Keratinocyte (primary cell): Measurements from ENCODE around the gene KLHL21. TPM values are rescaled to one million over a fixed set of nuclear protein-coding genes. Genes with fewer than 3 reads are reported as not detected.
A peak's percentile ranks its signal among the peaks of the same experiment; 100 is the strongest.

Experiments
- DNase-seq: peaks from one replicate; pipeline ENCODE4 v3.0.0-alpha.2; 2011; ENCODE audit warnings: low read depth, missing footprints, low spot score
- FAIRE-seq: peaks from 2 replicates; lab custom pipeline; 2011; peaks lifted over from hg19 to GRCh38; lab: Jason Lieb, UNC
- H2AFZ ChIP-seq: 2 replicates; pipeline ENCODE4 v1.6.0; 2012; ENCODE audit warnings: low read length, control low read depth, inconsistent platforms; ENCODE audit not compliant: control insufficient read depth
- H3K27ac ChIP-seq: 2 replicates; pipeline ENCODE4 v1.5.1; 2011; ENCODE audit warnings: low read length; ENCODE audit not compliant: control insufficient read depth, insufficient read depth
- H3K27me3 ChIP-seq: 3 replicates; pipeline ENCODE4 v1.6.0; 2011; ENCODE audit warnings: low read length; ENCODE audit not compliant: control insufficient read depth, insufficient read depth; ENCODE audit errors: extremely low read depth
- H3K36me3 ChIP-seq, 2 experiments: 2 replicates in 1 of 2; 3 replicates in 1 of 2; pipeline ENCODE4 v1.5.1; 2011; ENCODE audit warnings: low read length in 2 of 2, mild to moderate bottlenecking in 1 of 2; ENCODE audit not compliant: control insufficient read depth in 2 of 2, insufficient read depth in 2 of 2; ENCODE audit errors: extremely low read depth in 1 of 2
- H3K4me1 ChIP-seq: 3 replicates; pipeline ENCODE4 v1.5.1; 2011; ENCODE audit warnings: low read length; ENCODE audit not compliant: control insufficient read depth, insufficient read depth; ENCODE audit errors: extremely low read depth
- H3K4me2 ChIP-seq: 3 replicates; pipeline ENCODE4 v1.6.0; 2011; ENCODE audit warnings: low read depth, low read length; ENCODE audit not compliant: control insufficient read depth, insufficient read depth; ENCODE audit errors: extremely low read depth
- H3K4me3 ChIP-seq, 3 experiments: fragments of 200-600 bp in 1 of 3; sonication (generic) in 1 of 3; 2 replicates in 2 of 3; 3 replicates in 1 of 3; pipeline ENCODE4 v1.5.1; 2011 to 2016; ENCODE audit warnings: low read length in 3 of 3, mild to moderate bottlenecking in 3 of 3, control low read depth in 2 of 3, inconsistent platforms in 1 of 3, low read depth in 1 of 3, mixed read lengths in 1 of 3, mixed run types in 1 of 3, moderate library complexity in 1 of 3; ENCODE audit not compliant: control insufficient read depth in 2 of 3, insufficient read depth in 2 of 3; ENCODE audit errors: extremely low read depth in 1 of 3
- H3K79me2 ChIP-seq: 2 replicates; pipeline ENCODE4 v1.6.0; 2012; ENCODE audit warnings: low read length; ENCODE audit not compliant: control insufficient read depth, insufficient read depth
- H3K9ac ChIP-seq: 3 replicates; pipeline ENCODE4 v1.6.0; 2011; ENCODE audit warnings: low read length; ENCODE audit not compliant: control insufficient read depth, insufficient read depth; ENCODE audit errors: extremely low read depth
- H3K9me1 ChIP-seq: 3 replicates; pipeline ENCODE4 v1.6.0; 2011; ENCODE audit warnings: low read length; ENCODE audit not compliant: control insufficient read depth, insufficient read depth; ENCODE audit errors: extremely low read depth
- H3K9me3 ChIP-seq: 2 replicates; pipeline ENCODE4 v1.5.1; 2012; ENCODE audit warnings: low read depth, low read length; ENCODE audit not compliant: control insufficient read depth
- H4K20me1 ChIP-seq: 3 replicates; pipeline ENCODE4 v1.6.0; 2011; ENCODE audit warnings: low read length; ENCODE audit not compliant: control insufficient read depth, insufficient read depth; ENCODE audit errors: extremely low read depth
- EZH2 ChIP-seq: IDR thresholded peaks from one replicate; pipeline ENCODE4 v1.6.1; 2012; ENCODE audit warnings: inconsistent platforms, mild to moderate bottlenecking, low read length, moderate library complexity
- dilution Hi-C: fragments of 300-500 bp; cut with MboI; formaldehyde crosslinking; loops from one replicate; pipeline ENCODE4 v1.7.0; 2020; ENCODE audit warnings: low sequenced_read_pairs; ENCODE audit not compliant: extremely low pct_ligation_motif_present
- polyA plus RNA-seq, 5 experiments: library from polyadenylated mRNA; depleted of rRNA in 3 of 5; stranded (reverse) in 3 of 5; stranded (forward) in 1 of 5; unstranded in 1 of 5; fragments of >200 nt; gene quantifications; 1 replicate in 1 of 5; 2 replicates in 3 of 5; 3 replicates in 1 of 5; pipeline versions ENCODE4 v1.2.1 to v1.2.3, GENCODE V29; 2011 to 2012; ENCODE audit warnings: missing spikeins in 2 of 5, low read depth in 1 of 5, low replicate concordance in 1 of 5
- TF ChIP-seq, protein P1 (sequence below), 3 experiments: IDR thresholded peaks in 1 of 3; conservative IDR thresholded peaks in 1 of 3; optimal IDR thresholded peaks in 1 of 3; 2 replicates in 2 of 3; 3 replicates in 1 of 3; pipeline versions ENCODE3 to v1.5.1; 2011; ENCODE audit warnings: low read length in 3 of 3, mild to moderate bottlenecking in 3 of 3, moderate library complexity in 2 of 3, control low read depth in 1 of 3, inconsistent platforms in 1 of 3; ENCODE audit not compliant: insufficient read depth in 2 of 3; ENCODE audit errors: extremely low read depth in 1 of 3

KLHL21 gene
- polyA plus RNA-seq, 1 donor (not counting 4 experiments of a cell fraction or from before 2014, with no cell fraction given): 24.8 TPM

DNA sequence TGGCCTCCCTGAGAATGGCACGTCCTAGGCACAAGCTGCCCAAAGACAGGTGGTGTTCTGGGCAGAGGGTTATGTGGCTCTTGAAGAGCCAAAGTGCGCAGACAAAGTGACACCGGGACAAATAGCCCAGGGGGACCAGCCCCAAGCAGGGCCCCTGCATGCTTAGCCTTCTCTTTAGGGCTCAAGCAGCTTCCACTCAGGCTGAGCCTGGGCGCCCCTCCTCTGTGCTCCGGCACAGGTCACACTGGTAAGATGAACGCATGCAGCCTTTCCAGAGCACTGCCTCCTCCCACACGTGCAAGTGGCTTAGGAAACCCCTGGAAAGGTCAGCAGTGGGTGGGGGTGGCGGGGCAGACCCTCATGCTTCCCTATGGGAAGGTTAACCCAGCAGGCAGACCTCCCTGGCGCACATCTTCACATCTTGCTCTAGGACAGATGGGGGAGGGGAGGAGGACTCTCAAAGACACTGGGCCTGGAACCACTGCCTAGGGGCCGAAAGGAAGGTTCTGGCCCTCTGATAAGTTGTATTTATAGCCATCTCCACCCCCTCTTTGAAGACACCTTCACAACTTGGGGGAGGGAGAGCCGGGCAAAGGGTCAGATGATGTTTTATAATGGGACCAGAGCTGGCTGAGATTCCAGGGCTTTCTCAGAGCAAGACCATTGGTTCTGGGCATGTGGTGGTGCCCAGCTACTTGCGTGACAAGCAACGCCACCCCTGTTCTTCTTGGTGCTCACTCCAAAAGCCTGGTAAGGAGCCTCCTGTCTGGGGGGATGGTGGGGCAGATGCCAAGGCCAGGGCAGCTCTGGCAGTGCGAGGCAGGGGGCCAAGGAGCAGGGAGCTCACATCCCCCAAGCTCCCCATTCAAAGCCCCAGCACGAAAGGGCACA, 5.5 kb downstream of the KLHL21 start:
- Histone ChIP-seq H3K27me3 (no peaks in the 10 kb centered on the region), H4K20me1 (peaks cover 68% of the 10 kb centered on the region), H3K9me3 (no peaks in the 10 kb centered on the region), H2AFZ (no peak overlapping the region), H3K27ac (no peak overlapping the region), H3K36me3 (peaks cover 54 to 69% of the 10 kb centered on the region in 2 experiments), H3K9me1 (peaks cover 6% of the 10 kb centered on the region), H3K4me3 (peak overlapping the region in 1 of 3 experiments; percentile 13), H3K4me2 (no peak overlapping the region), H3K9ac (peak overlapping the region; percentile 28), H3K79me2 (peaks cover 92% of the 10 kb centered on the region), H3K4me1 (peaks cover 34% of the 10 kb centered on the region)
- dilution Hi-C loops: no loop called here
- TF ChIP-seq, protein P1, sequence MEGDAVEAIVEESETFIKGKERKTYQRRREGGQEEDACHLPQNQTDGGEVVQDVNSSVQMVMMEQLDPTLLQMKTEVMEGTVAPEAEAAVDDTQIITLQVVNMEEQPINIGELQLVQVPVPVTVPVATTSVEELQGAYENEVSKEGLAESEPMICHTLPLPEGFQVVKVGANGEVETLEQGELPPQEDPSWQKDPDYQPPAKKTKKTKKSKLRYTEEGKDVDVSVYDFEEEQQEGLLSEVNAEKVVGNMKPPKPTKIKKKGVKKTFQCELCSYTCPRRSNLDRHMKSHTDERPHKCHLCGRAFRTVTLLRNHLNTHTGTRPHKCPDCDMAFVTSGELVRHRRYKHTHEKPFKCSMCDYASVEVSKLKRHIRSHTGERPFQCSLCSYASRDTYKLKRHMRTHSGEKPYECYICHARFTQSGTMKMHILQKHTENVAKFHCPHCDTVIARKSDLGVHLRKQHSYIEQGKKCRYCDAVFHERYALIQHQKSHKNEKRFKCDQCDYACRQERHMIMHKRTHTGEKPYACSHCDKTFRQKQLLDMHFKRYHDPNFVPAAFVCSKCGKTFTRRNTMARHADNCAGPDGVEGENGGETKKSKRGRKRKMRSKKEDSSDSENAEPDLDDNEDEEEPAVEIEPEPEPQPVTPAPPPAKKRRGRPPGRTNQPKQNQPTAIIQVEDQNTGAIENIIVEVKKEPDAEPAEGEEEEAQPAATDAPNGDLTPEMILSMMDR (optimal IDR thresholded peaks at IDR 0.05 in 1 of 3, IDR thresholded peaks at IDR 0.05 in 1 of 3, conservative IDR thresholded peaks at IDR 0.05 in 1 of 3; ENCODE audit: extremely low read depth in 1 of 3, insufficient read depth in 2 of 3, low read length in 3 of 3): no peak
- no peak for TF ChIP-seq EZH2
- FAIRE-seq: no peak
- DNase-seq: no peak

DNA sequence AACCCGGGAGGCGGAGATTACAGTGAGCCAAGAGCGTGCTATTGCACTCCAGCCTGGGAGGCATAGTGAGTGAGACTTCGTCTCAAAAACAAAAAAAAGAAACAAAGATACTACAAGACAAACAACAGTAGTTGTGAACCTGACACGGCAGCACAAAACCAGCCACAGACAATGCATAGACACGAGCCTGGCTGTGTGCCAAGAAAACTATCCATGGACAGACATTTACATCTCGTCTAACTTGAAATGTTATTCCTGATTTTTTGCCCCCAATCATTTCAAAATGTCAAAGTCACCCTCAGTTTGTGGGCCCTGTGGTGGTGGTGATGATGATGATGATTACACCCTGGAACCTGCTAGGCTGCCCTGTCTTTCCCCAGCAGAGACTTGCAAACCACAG, 6.3 kb downstream of the KLHL21 start:
- no peak overlapping the region for H2AFZ ChIP-seq
- peaks cover 6% of the 10 kb centered on the region for H3K9me1 ChIP-seq
- H3K27me3 ChIP-seq: no peaks in the 10 kb centered on the region
- no peak overlapping the region for H3K4me2 ChIP-seq
- dilution Hi-C loops: no loop called here
- H3K36me3 ChIP-seq: peaks cover 57 to 77% of the 10 kb centered on the region in 2 experiments
- H4K20me1 ChIP-seq: peaks cover 72% of the 10 kb centered on the region
- peaks cover 90% of the 10 kb centered on the region for H3K79me2 ChIP-seq
- FAIRE-seq: no peak
- no peak for DNase-seq
- TF ChIP-seq, protein P1 (optimal IDR thresholded peaks at IDR 0.05 in 1 of 3, IDR thresholded peaks at IDR 0.05 in 1 of 3, conservative IDR thresholded peaks at IDR 0.05 in 1 of 3; ENCODE audit: extremely low read depth in 1 of 3, insufficient read depth in 2 of 3, low read length in 3 of 3): no peak
- TF ChIP-seq EZH2: no peak
- no peaks in the 10 kb centered on the region for H3K9me3 ChIP-seq
- no peak overlapping the region for H3K9ac ChIP-seq
- no peak overlapping the region for H3K27ac ChIP-seq
- H3K4me1 ChIP-seq: peaks cover 34% of the 10 kb centered on the region
- H3K4me3 ChIP-seq: no peak overlapping the region
